ENCODE data around the gene ECSIT.
"Not testable (repeated sequence)": the region's sequence is repeated elsewhere in the genome, so short reads cannot be mapped to it uniquely, and the experiment has no call there.

Gene ECSIT

GRCh38 chr19:11566164-11566563 is 37.2 kb upstream of the ECSIT start:
- Histone ChIP-seq H2BK12ac (ENCODE audit: low read length in 2 of 2) (no peak overlapping the region), H3K4me3 (ENCODE audit: insufficient read depth in 1 of 2, low read depth in 1 of 2, low read length in 2 of 2) (no peak overlapping the region), H3K14ac (ENCODE audit: low read length in 2 of 2) (no peak overlapping the region), H3K27me3 (ENCODE audit: control insufficient read depth in 1 of 2, insufficient read depth in 1 of 2, low read length in 2 of 2) (no peaks in the 10 kb centered on the region), H3K4me2 (ENCODE audit: low read length, poor library complexity, severe bottlenecking) (no peak overlapping the region), H2AFZ (ENCODE audit: low read depth, low read length) (peak overlapping the region; percentile 53), H3K79me1 (replicated peaks; ENCODE audit: low read length, poor library complexity, severe bottlenecking) (no peaks in the 10 kb centered on the region), H2BK15ac (ENCODE audit: low read depth, poor library complexity, severe bottlenecking) (no peak overlapping the region), H3K9ac (ENCODE audit: low read length) (no peak overlapping the region), H3K4ac (ENCODE audit: low read depth in 1 of 2, low read length in 2 of 2) (no peak overlapping the region), H4K8ac (ENCODE audit: low read length) (no peak overlapping the region), H2AK5ac (ENCODE audit: low read length, severe bottlenecking) (no peak overlapping the region), H3K23ac (ENCODE audit: low read length in 2 of 2) (no peak overlapping the region), H3K36me3 (ENCODE audit: control insufficient read depth in 1 of 2, insufficient read depth in 2 of 2, low read depth in 1 of 2, low read length in 2 of 2) (no peaks in the 10 kb centered on the region), H3K27ac (ENCODE audit: low read length, poor library complexity, severe bottlenecking) (no peak overlapping the region), H2BK120ac (ENCODE audit: low read depth, low read length) (no peak overlapping the region), H3K9me3 (ENCODE audit: control insufficient read depth, low read length) (no peaks in the 10 kb centered on the region), H4K91ac (ENCODE audit: low read length) (no peak overlapping the region), H3K18ac (ENCODE audit: low read depth in 1 of 2, low read length in 2 of 2) (no peak overlapping the region), H2BK5ac (ENCODE audit: low read depth, low read length, poor library complexity, severe bottlenecking) (no peak overlapping the region), H3K4me1 (ENCODE audit: control insufficient read depth, insufficient read depth, low read depth, low read length) (peaks cover 4% of the 10 kb centered on the region)
- no peak for DNase-seq
- WGBS = 89% methylated on average over 2 of the region's 2 CpGs

DNA sequence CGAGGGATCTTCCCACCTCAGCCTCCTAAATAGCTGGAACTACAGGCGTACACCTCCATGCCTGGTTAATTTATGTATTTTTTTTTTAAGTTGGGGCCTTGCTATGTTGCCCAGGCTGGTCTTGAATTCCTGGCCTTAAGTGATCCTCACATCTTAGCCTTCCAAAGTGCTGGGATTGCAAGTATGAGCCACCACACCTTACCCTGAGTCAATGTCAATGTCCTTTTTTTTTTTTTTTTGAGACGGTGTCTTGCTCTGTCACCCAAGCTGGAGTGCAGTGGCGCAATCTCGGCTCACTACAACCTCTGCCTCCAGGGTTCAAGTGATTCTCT is 36.7 kb upstream of the ECSIT start:
- H3K36me3 ChIP-seq (ENCODE audit: control insufficient read depth in 1 of 2, insufficient read depth in 2 of 2, low read depth in 1 of 2, low read length in 2 of 2); H2BK5ac ChIP-seq (ENCODE audit: low read depth, low read length, poor library complexity, severe bottlenecking): not testable (repeated sequence)
- 84% methylated on average over 4 of the region's 5 CpGs for WGBS

DNA sequence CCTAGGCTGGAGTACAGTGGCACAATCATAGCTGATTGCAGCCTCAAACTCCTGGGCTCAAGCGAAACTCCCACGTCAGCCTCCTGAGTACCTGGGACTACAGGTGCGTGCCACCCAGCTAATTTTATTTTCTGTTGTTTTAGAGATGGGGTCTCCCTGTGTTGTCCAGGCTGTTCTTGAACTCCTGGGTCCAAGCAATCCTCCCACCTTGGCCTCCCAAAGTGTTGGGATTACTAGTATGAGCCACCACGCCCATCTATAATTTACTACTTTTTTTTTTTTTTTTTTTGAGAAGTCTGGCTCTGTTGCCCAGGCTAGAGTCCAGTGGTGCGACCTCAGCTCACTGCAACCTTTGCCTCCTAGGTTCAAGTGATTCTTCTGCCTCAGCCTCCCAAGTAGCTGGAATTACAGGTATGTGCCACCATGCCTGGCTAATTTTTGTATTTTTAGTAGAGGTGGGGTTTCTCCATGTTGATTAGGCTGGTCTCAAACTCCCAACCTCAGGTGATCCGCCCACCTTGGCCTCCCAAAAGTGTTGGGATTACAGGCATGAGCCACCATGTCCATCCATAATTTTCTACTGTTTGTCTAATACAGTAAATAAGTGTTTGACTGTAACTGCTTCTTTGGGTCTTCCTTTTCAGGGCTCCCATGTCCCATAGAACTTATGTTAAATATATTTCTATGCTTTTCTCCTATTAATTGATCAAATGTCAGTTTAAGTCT is 35.3 kb upstream of the ECSIT start:
- not testable (repeated sequence) for H2AFZ ChIP-seq (ENCODE audit: low read depth, low read length); H4K8ac ChIP-seq (ENCODE audit: low read length); H3K79me1 ChIP-seq (replicated peaks; ENCODE audit: low read length, poor library complexity, severe bottlenecking); H3K27ac ChIP-seq (ENCODE audit: low read length, poor library complexity, severe bottlenecking); H3K4me1 ChIP-seq (ENCODE audit: control insufficient read depth, insufficient read depth, low read depth, low read length); H3K18ac ChIP-seq (ENCODE audit: low read depth in 1 of 2, low read length in 2 of 2); H2BK12ac ChIP-seq (ENCODE audit: low read length in 2 of 2); H3K9ac ChIP-seq (ENCODE audit: low read length); H2BK15ac ChIP-seq (ENCODE audit: low read depth, poor library complexity, severe bottlenecking); H4K91ac ChIP-seq (ENCODE audit: low read length); H3K36me3 ChIP-seq (ENCODE audit: control insufficient read depth in 1 of 2, insufficient read depth in 2 of 2, low read depth in 1 of 2, low read length in 2 of 2); H3K9me3 ChIP-seq (ENCODE audit: control insufficient read depth, low read length); DNase-seq; H3K14ac ChIP-seq (ENCODE audit: low read length in 2 of 2); H3K27me3 ChIP-seq (ENCODE audit: control insufficient read depth in 1 of 2, insufficient read depth in 1 of 2, low read length in 2 of 2); H2AK5ac ChIP-seq (ENCODE audit: low read length, severe bottlenecking); H2BK5ac ChIP-seq (ENCODE audit: low read depth, low read length, poor library complexity, severe bottlenecking); H3K4me2 ChIP-seq (ENCODE audit: low read length, poor library complexity, severe bottlenecking); H3K4ac ChIP-seq (ENCODE audit: low read depth in 1 of 2, low read length in 2 of 2); H3K23ac ChIP-seq (ENCODE audit: low read length in 2 of 2); H3K4me3 ChIP-seq (ENCODE audit: insufficient read depth in 1 of 2, low read depth in 1 of 2, low read length in 2 of 2); H2BK120ac ChIP-seq (ENCODE audit: low read depth, low read length)
- 91% methylated on average over 5 of the region's 6 CpGs for WGBS

More for the DNA sequence above, 36.7 kb upstream of the ECSIT start:
- not testable (repeated sequence) for H3K4me2 ChIP-seq (ENCODE audit: low read length, poor library complexity, severe bottlenecking); H2BK15ac ChIP-seq (ENCODE audit: low read depth, poor library complexity, severe bottlenecking); H3K23ac ChIP-seq (ENCODE audit: low read length in 2 of 2); H4K8ac ChIP-seq (ENCODE audit: low read length); DNase-seq; H2BK120ac ChIP-seq (ENCODE audit: low read depth, low read length); H3K4ac ChIP-seq (ENCODE audit: low read depth in 1 of 2, low read length in 2 of 2); H4K91ac ChIP-seq (ENCODE audit: low read length); H3K4me1 ChIP-seq (ENCODE audit: control insufficient read depth, insufficient read depth, low read depth, low read length); H3K9ac ChIP-seq (ENCODE audit: low read length); H2AK5ac ChIP-seq (ENCODE audit: low read length, severe bottlenecking); H2AFZ ChIP-seq (ENCODE audit: low read depth, low read length); H3K27ac ChIP-seq (ENCODE audit: low read length, poor library complexity, severe bottlenecking); H3K9me3 ChIP-seq (ENCODE audit: control insufficient read depth, low read length); H3K14ac ChIP-seq (ENCODE audit: low read length in 2 of 2); H3K79me1 ChIP-seq (replicated peaks; ENCODE audit: low read length, poor library complexity, severe bottlenecking); H2BK12ac ChIP-seq (ENCODE audit: low read length in 2 of 2); H3K27me3 ChIP-seq (ENCODE audit: control insufficient read depth in 1 of 2, insufficient read depth in 1 of 2, low read length in 2 of 2); H3K18ac ChIP-seq (ENCODE audit: low read depth in 1 of 2, low read length in 2 of 2); H3K4me3 ChIP-seq (ENCODE audit: insufficient read depth in 1 of 2, low read depth in 1 of 2, low read length in 2 of 2)

DNA sequence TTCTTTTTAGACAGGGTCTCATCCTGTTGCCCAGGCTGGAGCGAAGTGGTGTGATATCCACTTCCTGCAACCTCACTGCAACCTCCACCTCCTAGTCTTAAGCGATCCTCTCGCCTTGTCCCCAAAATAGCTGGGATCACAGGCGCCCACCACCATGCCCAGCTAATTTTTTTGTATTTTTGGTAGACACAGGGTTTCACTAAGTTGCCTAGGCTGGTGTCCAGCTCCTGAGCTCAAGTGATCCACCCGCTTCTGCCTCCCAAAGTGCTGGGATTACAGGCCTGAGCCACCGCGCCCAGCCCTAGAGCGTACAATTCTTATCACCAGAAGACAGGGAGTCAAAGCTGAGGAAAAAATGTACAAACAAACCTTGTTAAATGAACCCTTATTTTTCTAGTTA is 34.6 kb upstream of the ECSIT start:
- Histone ChIP-seq H3K27ac (ENCODE audit: low read length, poor library complexity, severe bottlenecking) (no peak overlapping the region), H4K8ac (ENCODE audit: low read length) (no peak overlapping the region), H3K4me1 (ENCODE audit: control insufficient read depth, insufficient read depth, low read depth, low read length) (peaks cover 4% of the 10 kb centered on the region), H3K4me2 (ENCODE audit: low read length, poor library complexity, severe bottlenecking) (no peak overlapping the region), H2BK120ac (ENCODE audit: low read depth, low read length) (no peak overlapping the region), H4K91ac (ENCODE audit: low read length) (no peak overlapping the region), H3K36me3 (ENCODE audit: control insufficient read depth in 1 of 2, insufficient read depth in 2 of 2, low read depth in 1 of 2, low read length in 2 of 2) (no peaks in the 10 kb centered on the region), H2AK5ac (ENCODE audit: low read length, severe bottlenecking) (no peak overlapping the region), H2AFZ (ENCODE audit: low read depth, low read length) (no peak overlapping the region), H3K9ac (ENCODE audit: low read length) (no peak overlapping the region), H3K23ac (ENCODE audit: low read length in 2 of 2) (no peak overlapping the region), H3K79me1 (replicated peaks; ENCODE audit: low read length, poor library complexity, severe bottlenecking) (peaks cover 4% of the 10 kb centered on the region), H3K18ac (ENCODE audit: low read depth in 1 of 2, low read length in 2 of 2) (no peak overlapping the region), H3K4me3 (ENCODE audit: insufficient read depth in 1 of 2, low read depth in 1 of 2, low read length in 2 of 2) (no peak overlapping the region), H3K4ac (ENCODE audit: low read depth in 1 of 2, low read length in 2 of 2) (no peak overlapping the region), H2BK15ac (ENCODE audit: low read depth, poor library complexity, severe bottlenecking) (no peak overlapping the region), H3K27me3 (ENCODE audit: control insufficient read depth in 1 of 2, insufficient read depth in 1 of 2, low read length in 2 of 2) (no peaks in the 10 kb centered on the region), H3K9me3 (ENCODE audit: control insufficient read depth, low read length) (no peaks in the 10 kb centered on the region), H3K14ac (ENCODE audit: low read length in 2 of 2) (no peak overlapping the region), H2BK5ac (ENCODE audit: low read depth, low read length, poor library complexity, severe bottlenecking) (no peak overlapping the region), H2BK12ac (ENCODE audit: low read length in 2 of 2) (no peak overlapping the region)
- no peak for DNase-seq
- WGBS = 97% methylated on average over 8 of the region's 8 CpGs

All from mesenchymal stem cell (in vitro differentiated cells and primary cell).